B cell (primary cell): ENCODE measurements around the gene STRADB. TPM values are rescaled to one million over a fixed set of nuclear protein-coding genes. Genes with fewer than 3 reads are reported as not detected.

ENCODE experiments used
- ATAC-seq: fragments of 200-7000 bp; cut with Tn5 transposase; one replicate; pipeline ENCODE4 v1.10.0; 2021; ENCODE audit warnings: low read depth, mild to moderate bottlenecking, moderate number of reproducible peaks, moderate library complexity
- CTCF ChIA-PET: fragments of 350-600 bp; sonication (Branson Sonifier 250); formaldehyde crosslinking; loops from one replicate; lab custom pipeline; 2021; ENCODE audit warnings: antibody characterized with exemption, inconsistent platforms; lab: Charles Lee
- POLR2A ChIA-PET: fragments of 350-600 bp; sonication (Branson Sonifier 250); formaldehyde crosslinking; loops from one replicate; lab custom pipeline; 2021; ENCODE audit warnings: antibody characterized with exemption; lab: Charles Lee
- DNase-seq: peaks from one replicate; pipeline ENCODE4 v3.0.0; 2013
- H2AFZ ChIP-seq: 2 replicates; pipeline ENCODE4 v1.6.1; 2012; ENCODE audit warnings: mild to moderate bottlenecking, low read depth, low read length; ENCODE audit not compliant: insufficient read depth, poor library complexity, severe bottlenecking
- H3K27ac ChIP-seq, 2 donors: 1 replicate in 1 of 2; 2 replicates in 1 of 2; pipeline ENCODE4 v1.5.1; 2012 to 2013; ENCODE audit warnings: low read length in 2 of 2, mild to moderate bottlenecking in 2 of 2, moderate library complexity in 1 of 2
- H3K27me3 ChIP-seq, 4 experiments: fragments of 200-600 bp in 1 of 4; sonication (generic) in 1 of 4; replicated peaks in 1 of 4; 1 replicate in 2 of 4; 2 replicates in 2 of 4; pipeline versions ENCODE4 v1.6.1 to v1.7.0; 2013 to 2016; ENCODE audit warnings: low read length in 3 of 4, mild to moderate bottlenecking in 2 of 4, mixed read lengths in 1 of 4, moderate library complexity in 1 of 4; ENCODE audit not compliant: insufficient read depth in 4 of 4, control insufficient read depth in 3 of 4; ENCODE audit errors: control extremely low read depth in 1 of 4
- H3K36me3 ChIP-seq, 2 experiments: replicated peaks in 1 of 2; 1 replicate in 1 of 2; 2 replicates in 1 of 2; pipeline versions ENCODE4 v1.6.1 to v1.7.1; 2013; ENCODE audit warnings: low read length in 1 of 2; ENCODE audit not compliant: insufficient read depth in 2 of 2, control insufficient read depth in 1 of 2; ENCODE audit errors: control extremely low read depth in 1 of 2, extremely low read depth in 1 of 2
- H3K4me1 ChIP-seq, 2 donors: fragments of 200-600 bp in 1 of 2; sonication (generic) in 1 of 2; 1 replicate in 1 of 2; 2 replicates in 1 of 2; pipeline versions ENCODE4 v1.5.1 to v1.6.1; 2013 to 2017; ENCODE audit warnings: low read length in 2 of 2; ENCODE audit not compliant: control insufficient read depth in 2 of 2, insufficient read depth in 2 of 2
- H3K4me2 ChIP-seq: replicated peaks from 2 replicates; pipeline ENCODE3; 2012; ENCODE audit warnings: mild to moderate bottlenecking, low read depth, low read length; ENCODE audit not compliant: poor library complexity, severe bottlenecking
- H3K4me3 ChIP-seq, 5 experiments: fragments of 200-600 bp in 1 of 5; sonication (generic) in 1 of 5; 1 replicate in 3 of 5; 2 replicates in 2 of 5; pipeline versions ENCODE4 v1.5.1 to v1.7.0; 2011 to 2016; ENCODE audit warnings: low read length in 4 of 5, mild to moderate bottlenecking in 4 of 5, low read depth in 2 of 5, control low read depth in 1 of 5, moderate library complexity in 1 of 5; ENCODE audit not compliant: insufficient read depth in 1 of 5; ENCODE audit errors: control extremely low read depth in 1 of 5, extremely low read depth in 1 of 5
- H3K79me2 ChIP-seq: fragments of 200-600 bp; sonication (generic); one replicate; pipeline ENCODE4 v1.6.0; 2016; ENCODE audit warnings: low read length; ENCODE audit not compliant: control insufficient read depth, insufficient read depth
- H3K9ac ChIP-seq: fragments of 200-600 bp; sonication (generic); 2 replicates; pipeline ENCODE4 v1.6.1; 2017; ENCODE audit warnings: mild to moderate bottlenecking, low read length, moderate library complexity
- H3K9me3 ChIP-seq, 3 donors: one replicate each; pipeline versions ENCODE4 v1.6.1 to v1.7.1; 2013; ENCODE audit warnings: low read length in 2 of 3; ENCODE audit not compliant: control insufficient read depth in 2 of 3, insufficient read depth in 1 of 3; ENCODE audit errors: control extremely low read depth in 1 of 3
- H4K20me1 ChIP-seq: 2 replicates; pipeline ENCODE4 v1.6.0; 2012; ENCODE audit warnings: mild to moderate bottlenecking, low read length; ENCODE audit not compliant: insufficient read depth, control insufficient read depth, poor library complexity, severe bottlenecking
- H3K27ac Mint-ChIP-seq: one replicate; pipeline ENCODE4 v1.8.0; 2021; ENCODE audit warnings: mixed read lengths
- H3K27me3 Mint-ChIP-seq: one replicate; pipeline ENCODE4 v1.8.0; 2021; ENCODE audit warnings: mixed read lengths
- H3K4me1 Mint-ChIP-seq: one replicate; pipeline ENCODE4 v1.8.0; 2021; ENCODE audit warnings: mixed read lengths
- H3K4me3 Mint-ChIP-seq: one replicate; pipeline ENCODE4 v1.8.0; 2021; ENCODE audit warnings: mixed read lengths
- H3K9me3 Mint-ChIP-seq: one replicate; pipeline ENCODE4 v1.8.0; 2022; ENCODE audit warnings: mixed read lengths; ENCODE audit not compliant: insufficient read depth
- EZH2 ChIP-seq: IDR thresholded peaks from 2 replicates; pipeline ENCODE4 v1.6.1; 2012; ENCODE audit warnings: borderline replicate concordance, low read depth, mild to moderate bottlenecking, moderate library complexity, low read length; ENCODE audit not compliant: insufficient read depth, poor library complexity, severe bottlenecking
- WGBS: methylation state at CpG from one replicate; pipeline ENCODE4 v1.1.5; 2013; ENCODE audit warnings: missing lambda C conversion rate; ENCODE audit not compliant: insufficient coverage; 5-methylcytosine and 5-hydroxymethylcytosine counted together
- intact Hi-C: fragments of 100-400 bp; cut with micrococcal nuclease; formaldehyde crosslinking; loops from one replicate; pipeline ENCODE4 v1.10.0; 2022
- polyA plus RNA-seq: library from polyadenylated mRNA; depleted of rRNA; stranded (reverse); fragments of >200 nt; gene quantifications from 2 replicates; pipeline ENCODE4 v1.2.3, GENCODE V29; 2012
- total RNA-seq, 2 donors: library from RNA; stranded (reverse); fragments of 120-200 nt in 1 of 2; gene quantifications; 1 replicate in 1 of 2; 2 replicates in 1 of 2; pipeline versions ENCODE4 v1.2.3 to v1.2.4, GENCODE V29; 2013 to 2022
- TF ChIP-seq, protein P1 (sequence below): fragments of 200-600 bp; IDR thresholded peaks from one replicate; pipeline ENCODE4 v1.8.0; 2022; ENCODE audit warnings: antibody characterized with exemption, mild to moderate bottlenecking

The STRADB gene
- total and polyA plus RNA-seq, 2 donors (not counting 1 experiment from before 2014, with no cell fraction given): 17.2 to 17.5 TPM

DNA sequence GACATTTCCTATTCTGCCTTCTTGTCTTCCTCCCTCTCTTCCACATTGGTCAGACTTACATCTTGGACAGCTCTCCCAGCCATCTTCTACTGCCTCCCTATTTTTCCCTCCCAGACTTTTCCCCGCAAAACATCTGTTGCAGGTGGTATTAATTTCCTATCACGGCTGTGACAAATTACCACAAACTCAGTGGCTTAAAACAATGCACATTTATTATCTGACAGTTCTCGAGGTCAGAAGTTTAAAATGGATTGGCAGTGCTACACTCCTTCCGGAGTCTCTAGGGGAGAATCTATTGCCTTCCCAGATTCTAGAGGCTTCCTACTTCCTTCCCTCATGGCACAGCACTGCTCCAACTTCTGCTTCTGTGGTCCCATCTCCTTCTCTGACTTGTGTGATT is 33.3 kb downstream of the STRADB start:
- no peaks in the 10 kb centered on the region for H3K9me3 Mint-ChIP-seq
- Histone ChIP-seq H3K4me1 (no peaks in the 10 kb centered on the region), H3K27ac (no peak overlapping the region), H3K9me3 (no peaks in the 10 kb centered on the region), H3K27me3 (no peaks in the 10 kb centered on the region), H3K79me2 (no peaks in the 10 kb centered on the region), H3K9ac (no peak overlapping the region), H3K4me2 (no peak overlapping the region), H3K4me3 (no peak overlapping the region), H4K20me1 (no peaks in the 10 kb centered on the region), H3K36me3 (peaks cover 0 to 5% of the 10 kb centered on the region in 2 experiments), H2AFZ (no peak overlapping the region)
- ATAC-seq (no peak), DNase-seq (no peak)
- H3K27ac Mint-ChIP-seq: no peak overlapping the region
- TF ChIP-seq, protein P1, sequence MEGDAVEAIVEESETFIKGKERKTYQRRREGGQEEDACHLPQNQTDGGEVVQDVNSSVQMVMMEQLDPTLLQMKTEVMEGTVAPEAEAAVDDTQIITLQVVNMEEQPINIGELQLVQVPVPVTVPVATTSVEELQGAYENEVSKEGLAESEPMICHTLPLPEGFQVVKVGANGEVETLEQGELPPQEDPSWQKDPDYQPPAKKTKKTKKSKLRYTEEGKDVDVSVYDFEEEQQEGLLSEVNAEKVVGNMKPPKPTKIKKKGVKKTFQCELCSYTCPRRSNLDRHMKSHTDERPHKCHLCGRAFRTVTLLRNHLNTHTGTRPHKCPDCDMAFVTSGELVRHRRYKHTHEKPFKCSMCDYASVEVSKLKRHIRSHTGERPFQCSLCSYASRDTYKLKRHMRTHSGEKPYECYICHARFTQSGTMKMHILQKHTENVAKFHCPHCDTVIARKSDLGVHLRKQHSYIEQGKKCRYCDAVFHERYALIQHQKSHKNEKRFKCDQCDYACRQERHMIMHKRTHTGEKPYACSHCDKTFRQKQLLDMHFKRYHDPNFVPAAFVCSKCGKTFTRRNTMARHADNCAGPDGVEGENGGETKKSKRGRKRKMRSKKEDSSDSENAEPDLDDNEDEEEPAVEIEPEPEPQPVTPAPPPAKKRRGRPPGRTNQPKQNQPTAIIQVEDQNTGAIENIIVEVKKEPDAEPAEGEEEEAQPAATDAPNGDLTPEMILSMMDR: no peak
- no peak for TF ChIP-seq EZH2
- H3K4me1 Mint-ChIP-seq: no peaks in the 10 kb centered on the region
- no peak overlapping the region for H3K4me3 Mint-ChIP-seq
- intact Hi-C loops: no loop called here
- WGBS: 54% methylated on average over 3 of the region's 4 CpGs
- ChIA-PET POLR2A (no interaction called here), CTCF (no interaction called here)
- no peaks in the 10 kb centered on the region for H3K27me3 Mint-ChIP-seq

- no peak overlapping the region for H3K4me3 ChIP-seq
- no peaks in the 10 kb centered on the region for H3K4me1 ChIP-seq
- no peaks in the 10 kb centered on the region for H3K36me3 ChIP-seq
- H3K9me3 ChIP-seq: no peaks in the 10 kb centered on the region
- no peaks in the 10 kb centered on the region for H4K20me1 ChIP-seq
- H3K27ac ChIP-seq: no peak overlapping the region
- no peaks in the 10 kb centered on the region for H3K9me3 Mint-ChIP-seq
- 92% methylated on average over 3 of the region's 4 CpGs for WGBS
- H2AFZ ChIP-seq: no peak overlapping the region
- ATAC-seq (no peak), DNase-seq (no peak)
- ChIA-PET CTCF (no interaction called here), POLR2A (no interaction called here)
- H3K9ac ChIP-seq: no peak overlapping the region
- H3K4me2 ChIP-seq: no peak overlapping the region
- no peaks in the 10 kb centered on the region for H3K4me1 Mint-ChIP-seq
- no peak overlapping the region for H3K27ac Mint-ChIP-seq
- no peak overlapping the region for H3K4me3 Mint-ChIP-seq
- peaks cover 3% of the 10 kb centered on the region for H3K27me3 Mint-ChIP-seq
- H3K79me2 ChIP-seq: no peaks in the 10 kb centered on the region
- TF ChIP-seq, protein P1: no peak
- no peak for TF ChIP-seq EZH2
- intact Hi-C loops: no loop called here
- H3K27me3 ChIP-seq: no peaks in the 10 kb centered on the region
Observed at GRCh38 chr2:201490291-201490690, 38.8 kb downstream of the STRADB start.
